Measurements from ENCODE around the gene PC. TPM values are rescaled to one million over a fixed set of nuclear protein-coding genes. Genes with fewer than 3 reads are reported as not detected.

The PC gene
- total RNA-seq, 2 donors from 2014 or later, result 5.8 to 7.4 TPM

DNA sequence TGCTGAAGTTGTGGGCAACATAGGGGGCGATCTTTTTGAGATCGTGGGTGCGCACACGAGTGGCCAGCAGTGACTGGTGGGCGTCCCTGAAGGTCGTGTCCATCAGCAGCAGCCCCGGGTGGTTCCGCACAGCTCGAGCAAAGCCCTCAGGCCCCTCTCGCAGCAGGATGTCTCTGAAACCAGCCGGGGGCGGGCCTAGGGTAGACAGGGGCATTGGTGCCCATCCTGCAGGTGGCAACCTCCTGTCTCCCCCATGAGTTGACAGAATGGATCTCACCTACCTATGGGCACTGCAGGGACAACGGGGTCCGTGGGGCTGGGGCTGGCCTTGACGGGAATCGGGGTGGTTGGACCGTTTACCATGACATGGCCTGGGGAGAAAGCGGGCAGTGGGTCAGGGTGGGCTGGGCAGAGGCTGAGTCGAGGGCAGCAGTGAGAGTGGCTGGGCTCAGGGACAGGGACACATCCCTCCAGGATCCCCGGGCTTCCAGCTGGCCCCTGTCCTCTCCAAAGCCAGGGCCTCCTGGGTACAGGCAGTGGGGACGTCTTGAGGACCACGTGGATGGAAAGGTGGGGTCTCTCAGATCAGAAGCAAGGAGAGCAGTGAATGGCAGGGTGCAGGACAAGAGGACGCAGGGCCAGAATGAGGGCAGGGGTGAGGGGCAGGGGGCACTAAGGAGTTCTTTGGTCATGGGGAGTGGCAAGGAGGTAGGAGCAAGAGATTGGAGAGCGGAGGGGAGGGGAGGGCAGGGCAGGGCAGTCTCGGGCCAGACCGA is 105.5 kb downstream of the PC start:
- no peaks in the 10 kb centered on the region for H3K9me3 ChIP-seq (ENCODE audit: control insufficient read depth, low read length, poor library complexity, severe bottlenecking)
- Mint-ChIP-seq H3K27ac (no peak overlapping the region), H3K4me3 (no peak overlapping the region), H3K36me3 (ENCODE audit: low read depth) (no peaks in the 10 kb centered on the region), H3K27me3 (no peaks in the 10 kb centered on the region), H3K4me1 (peaks cover 9% of the 10 kb centered on the region)
- ATAC-seq, result no peak
- no peak for DNase-seq

DNA sequence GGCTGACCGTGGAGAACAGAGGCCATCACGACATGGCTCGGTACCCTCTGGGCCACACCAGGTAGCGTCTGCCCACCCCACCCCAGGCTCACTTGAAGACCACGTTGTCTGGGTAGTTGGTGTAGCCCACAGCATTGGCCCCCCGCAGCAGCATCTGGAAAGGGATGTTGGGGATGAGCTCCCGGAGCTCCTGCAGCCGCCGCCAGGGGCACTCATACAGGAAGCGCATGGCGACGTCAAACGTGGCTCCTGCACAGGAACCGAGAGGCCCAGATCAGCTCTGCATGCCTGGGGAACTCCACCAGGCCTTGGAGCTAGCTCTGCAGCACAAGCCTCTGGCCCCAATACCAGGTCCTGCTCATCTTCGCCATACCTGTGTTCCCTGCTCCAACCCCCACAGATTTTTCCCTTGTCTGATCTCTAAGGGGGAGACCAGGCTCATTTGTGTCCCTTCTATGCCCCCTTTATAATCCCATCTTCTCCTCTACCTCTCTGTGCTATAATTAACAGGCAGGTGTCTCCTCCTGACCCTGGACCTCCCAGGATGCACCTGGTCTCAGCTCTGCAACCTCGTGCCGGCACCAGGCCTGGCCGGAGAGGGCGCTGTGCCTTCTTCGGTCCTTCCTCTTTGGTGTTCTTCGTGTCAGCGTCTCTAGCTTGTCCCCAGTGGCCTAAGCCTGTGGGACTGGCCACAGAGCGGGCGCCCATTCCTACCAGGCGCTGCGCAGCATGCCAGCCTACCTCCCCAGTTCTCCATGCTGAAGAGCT is 106.3 kb downstream of the PC start:
- peak overlapping the region; percentile 73 for H3K4me3 Mint-ChIP-seq
- H3K36me3 Mint-ChIP-seq (ENCODE audit: low read depth), result no peaks in the 10 kb centered on the region
- DNase-seq, result no peak
- peaks cover 7% of the 10 kb centered on the region for H3K4me1 Mint-ChIP-seq
- H3K27me3 Mint-ChIP-seq, result no peaks in the 10 kb centered on the region
- peak overlapping the region; percentile 45 for H3K27ac Mint-ChIP-seq
- no peaks in the 10 kb centered on the region for H3K9me3 ChIP-seq (ENCODE audit: control insufficient read depth, low read length, poor library complexity, severe bottlenecking)
- peak; percentile 29 for ATAC-seq

- DNase-seq (no peak), ATAC-seq (no peak)
- Mint-ChIP-seq H3K27me3 (no peaks in the 10 kb centered on the region), H3K4me1 (peaks cover 7% of the 10 kb centered on the region), H3K36me3 (ENCODE audit: low read depth) (no peaks in the 10 kb centered on the region), H3K27ac (peak overlapping the region; percentile 45), H3K4me3 (no peak overlapping the region)
- no peaks in the 10 kb centered on the region for H3K9me3 ChIP-seq (ENCODE audit: control insufficient read depth, low read length, poor library complexity, severe bottlenecking)
Observed at GRCh38 chr11:66851239-66851596, 107.0 kb downstream of the PC start.

DNA sequence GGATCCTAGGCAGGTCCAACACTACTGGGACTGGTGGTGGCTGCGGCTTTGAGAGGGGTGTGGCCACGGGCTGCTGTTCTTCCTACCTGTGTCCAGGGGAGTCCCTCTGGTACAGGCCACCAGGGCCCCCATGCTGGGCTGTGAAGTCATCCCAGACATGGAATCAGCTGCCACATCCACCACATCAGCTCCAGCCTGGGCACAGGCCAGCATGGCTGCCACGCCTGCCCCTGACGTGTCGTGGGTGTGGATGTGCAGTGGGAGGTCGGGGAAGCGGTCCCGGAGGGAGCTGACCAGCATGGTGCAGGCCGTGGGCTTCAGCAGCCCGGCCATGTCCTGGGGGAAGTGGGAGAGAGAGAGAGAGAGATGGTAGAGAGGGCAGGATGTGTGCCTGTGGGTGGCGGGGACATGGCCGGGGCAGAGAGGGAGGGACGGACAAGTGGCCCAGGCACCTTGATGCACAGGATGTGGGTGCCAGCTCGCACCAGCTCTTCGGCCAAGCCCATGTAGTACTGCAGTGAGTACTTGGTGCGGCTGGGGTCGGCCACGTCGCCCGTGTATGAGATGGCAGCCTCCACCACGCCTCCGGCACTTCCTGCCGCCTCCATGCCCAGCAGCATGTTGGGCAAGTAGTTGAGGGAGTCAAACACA is 107.5 kb downstream of the PC start:
- no peak for DNase-seq
- H3K27ac Mint-ChIP-seq, result peak overlapping the region; percentile 57

GRCh38 chr11:66850235-66850587 is 108.0 kb downstream of the PC start:
- H3K27ac Mint-ChIP-seq, result peak overlapping the region; percentile 57
- DNase-seq (no peak), ATAC-seq (no peak)

More for the DNA sequence above, 107.5 kb downstream of the PC start:
- H3K27me3 Mint-ChIP-seq, result no peaks in the 10 kb centered on the region
- no peak for ATAC-seq
- peaks cover 9% of the 10 kb centered on the region for H3K4me1 Mint-ChIP-seq
- H3K36me3 Mint-ChIP-seq (ENCODE audit: low read depth), result no peaks in the 10 kb centered on the region
- peak overlapping the region; percentile 60 for H3K4me3 Mint-ChIP-seq
- H3K9me3 ChIP-seq (ENCODE audit: control insufficient read depth, low read length, poor library complexity, severe bottlenecking), result no peaks in the 10 kb centered on the region

DNA sequence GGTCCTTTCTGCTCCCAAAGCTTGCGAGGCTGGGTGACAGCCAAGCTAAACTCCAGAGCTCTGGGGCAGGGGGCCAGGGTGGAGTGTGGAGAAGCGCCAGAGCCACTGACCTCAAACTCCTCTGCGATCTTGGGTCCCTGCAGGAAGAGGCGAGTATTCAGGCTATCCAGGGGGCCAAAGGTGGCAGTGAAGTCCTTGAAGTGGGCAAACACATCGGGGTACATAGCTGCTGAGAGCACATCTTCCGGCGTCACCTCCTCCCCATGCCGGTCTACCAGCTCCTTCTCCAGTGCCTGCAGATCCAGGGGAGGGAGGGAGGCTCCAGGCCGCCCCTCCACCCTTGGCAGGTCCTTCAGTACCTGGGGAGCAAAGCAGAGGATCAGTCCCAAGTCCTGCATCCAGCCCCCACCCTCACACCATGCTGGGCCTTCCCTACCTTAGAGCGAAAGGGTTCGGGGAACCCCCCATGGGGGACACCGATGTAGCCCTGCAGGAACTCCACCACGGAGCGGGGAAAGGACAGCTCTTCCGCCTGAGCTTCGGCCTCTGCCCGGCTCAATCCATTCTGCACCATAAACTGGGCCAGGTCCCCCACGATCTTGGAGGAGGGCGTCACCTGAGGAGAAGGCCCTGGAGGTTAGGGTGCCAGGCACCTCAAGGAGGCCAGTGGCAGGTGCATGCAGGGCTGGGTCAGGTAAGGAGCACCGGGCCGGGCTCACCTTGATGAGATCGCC is 108.5 kb downstream of the PC start:
- ATAC-seq, result no peak
- Mint-ChIP-seq H3K27ac (peak overlapping the region; percentile 57), H3K27me3 (no peaks in the 10 kb centered on the region), H3K4me1 (peaks cover 16% of the 10 kb centered on the region), H3K36me3 (ENCODE audit: low read depth) (no peaks in the 10 kb centered on the region), H3K4me3 (no peak overlapping the region)
- no peaks in the 10 kb centered on the region for H3K9me3 ChIP-seq (ENCODE audit: control insufficient read depth, low read length, poor library complexity, severe bottlenecking)
- DNase-seq, result peak in 1 of 3 donors; percentile 5

More at GRCh38 chr11:66850235-66850587, 108.0 kb downstream of the PC start:
- Mint-ChIP-seq H3K36me3 (ENCODE audit: low read depth) (no peaks in the 10 kb centered on the region), H3K4me1 (peaks cover 11% of the 10 kb centered on the region), H3K27me3 (no peaks in the 10 kb centered on the region), H3K4me3 (no peak overlapping the region)
- no peaks in the 10 kb centered on the region for H3K9me3 ChIP-seq (ENCODE audit: control insufficient read depth, low read length, poor library complexity, severe bottlenecking)

GRCh38 chr11:66848671-66849500 is 109.3 kb downstream of the PC start:
- Mint-ChIP-seq H3K27ac (no peak overlapping the region), H3K4me3 (no peak overlapping the region), H3K36me3 (ENCODE audit: low read depth) (no peaks in the 10 kb centered on the region), H3K27me3 (no peaks in the 10 kb centered on the region), H3K4me1 (peaks cover 20% of the 10 kb centered on the region)
- H3K9me3 ChIP-seq (ENCODE audit: control insufficient read depth, low read length, poor library complexity, severe bottlenecking), result no peaks in the 10 kb centered on the region
- no peak for ATAC-seq
- peak in 1 of 3 donors; percentile 5 for DNase-seq

DNA sequence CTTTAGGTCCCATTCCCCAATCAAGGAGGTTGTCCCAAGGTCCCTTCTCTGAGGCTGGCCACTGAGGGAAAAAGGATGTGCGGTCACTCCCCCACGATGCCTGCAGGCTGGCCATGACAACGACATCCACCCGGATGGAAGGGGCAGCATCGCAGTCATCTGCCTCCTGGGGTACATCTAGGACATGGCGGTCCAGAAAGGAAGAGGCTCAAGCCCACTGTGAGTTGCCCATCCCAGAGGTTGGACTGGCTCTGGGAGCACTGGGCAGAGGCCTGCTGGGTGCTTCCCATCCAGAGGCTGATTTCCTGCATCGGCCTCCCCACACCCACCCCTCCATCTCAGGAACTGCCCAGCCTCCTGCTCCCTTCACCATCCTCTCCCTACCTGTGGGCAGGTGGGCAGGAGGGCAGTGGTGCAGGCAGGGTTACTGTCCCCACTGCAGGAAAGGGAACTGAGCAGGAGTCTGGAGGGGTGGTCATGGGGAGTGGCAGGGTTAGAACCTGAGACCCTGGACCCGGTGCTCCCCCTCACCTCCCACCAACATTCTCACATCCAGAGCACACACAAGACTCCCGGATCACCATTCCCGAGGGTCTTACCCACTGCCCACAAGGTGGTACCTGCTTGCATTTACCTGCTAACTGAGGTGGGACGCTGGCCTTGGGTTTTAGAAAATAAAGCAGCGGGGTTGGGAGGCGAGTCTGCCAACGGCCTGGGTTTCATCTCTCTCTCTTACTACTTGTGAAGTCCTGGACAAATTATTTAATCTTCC is 110.5 kb downstream of the PC start:
- DNase-seq (peak in 2 of 3 donors; percentile 3 to 4), ATAC-seq (no peak)
- H3K4me3 Mint-ChIP-seq, result no peak overlapping the region
- H3K9me3 ChIP-seq (ENCODE audit: control insufficient read depth, low read length, poor library complexity, severe bottlenecking), result no peaks in the 10 kb centered on the region
- H3K36me3 Mint-ChIP-seq (ENCODE audit: low read depth), result no peaks in the 10 kb centered on the region
- no peaks in the 10 kb centered on the region for H3K27me3 Mint-ChIP-seq
- H3K27ac Mint-ChIP-seq, result no peak overlapping the region
- H3K4me1 Mint-ChIP-seq, result peaks cover 21% of the 10 kb centered on the region

DNA sequence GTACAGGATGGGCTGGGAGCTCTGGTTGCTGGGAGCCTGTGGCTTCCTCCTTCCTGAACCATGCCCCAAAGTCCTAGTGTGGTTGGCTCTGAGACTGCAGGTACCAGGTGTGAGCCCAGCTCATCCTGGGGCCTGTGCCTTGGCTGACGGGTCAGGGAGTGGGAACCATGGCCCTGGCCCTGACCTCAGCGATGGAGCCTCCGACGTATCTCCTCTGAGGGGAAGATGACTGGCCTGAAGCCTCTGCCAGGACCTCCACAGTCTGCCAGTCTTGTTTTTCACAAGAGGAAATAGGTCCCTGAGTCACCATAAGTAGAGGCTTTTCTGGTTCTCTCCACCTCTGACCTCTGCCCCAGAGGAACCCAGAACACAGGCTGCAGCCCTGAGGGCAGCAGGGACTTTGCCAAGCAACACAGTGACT is 111.5 kb downstream of the PC start:
- H3K27ac Mint-ChIP-seq, result no peak overlapping the region
- no peak overlapping the region for H3K4me3 Mint-ChIP-seq
- H3K36me3 Mint-ChIP-seq (ENCODE audit: low read depth), result no peaks in the 10 kb centered on the region
- DNase-seq (no peak), ATAC-seq (no peak)
- no peaks in the 10 kb centered on the region for H3K9me3 ChIP-seq (ENCODE audit: control insufficient read depth, low read length, poor library complexity, severe bottlenecking)
- peaks cover 26% of the 10 kb centered on the region for H3K4me1 Mint-ChIP-seq
- H3K27me3 Mint-ChIP-seq, result no peaks in the 10 kb centered on the region

GRCh38 chr11:66845876-66846212 is 112.3 kb downstream of the PC start:
- H3K4me3 Mint-ChIP-seq, result no peak overlapping the region
- no peak overlapping the region for H3K27ac Mint-ChIP-seq
- no peaks in the 10 kb centered on the region for H3K27me3 Mint-ChIP-seq
- H3K9me3 ChIP-seq (ENCODE audit: control insufficient read depth, low read length, poor library complexity, severe bottlenecking), result no peaks in the 10 kb centered on the region
- no peaks in the 10 kb centered on the region for H3K36me3 Mint-ChIP-seq (ENCODE audit: low read depth)
- peaks cover 30% of the 10 kb centered on the region for H3K4me1 Mint-ChIP-seq
- DNase-seq, result peak in 1 of 3 donors; percentile 6
- no peak for ATAC-seq

DNA sequence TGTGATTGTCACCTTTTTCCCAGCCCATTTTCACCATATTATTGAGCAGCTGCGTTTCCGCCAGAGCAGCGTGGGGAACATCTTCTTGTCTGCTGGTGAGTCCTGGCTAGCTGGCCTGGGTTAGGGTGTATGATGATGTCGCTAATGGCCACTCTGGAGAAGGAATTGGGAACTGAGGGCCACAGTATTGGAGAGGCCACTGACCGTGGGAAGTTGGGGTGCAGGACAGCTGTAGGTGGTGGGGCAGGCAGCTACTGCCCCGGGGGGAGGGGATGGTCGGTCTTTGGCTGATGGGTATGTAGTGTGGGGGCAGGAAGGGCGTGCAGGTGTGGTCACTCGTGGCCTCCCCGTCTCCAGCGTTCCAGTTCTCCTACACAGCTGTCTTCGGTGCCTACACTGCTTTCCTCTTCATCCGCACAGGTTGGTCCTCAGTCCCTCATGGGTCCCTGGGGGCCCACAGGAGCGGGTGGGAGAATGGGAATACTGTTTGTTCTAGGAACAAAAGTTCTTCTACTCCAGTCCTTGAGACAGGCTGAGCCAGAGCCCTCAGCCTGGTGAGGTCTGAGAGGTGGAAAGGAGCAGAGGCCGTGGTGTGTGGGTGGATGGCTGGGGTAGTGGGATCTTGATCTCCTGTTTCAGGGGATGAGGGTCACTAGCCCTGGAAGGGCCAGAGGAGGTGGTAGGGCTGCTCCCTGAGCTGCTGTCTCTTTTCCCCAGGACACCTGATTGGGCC is 112.9 kb downstream of the PC start:
- H3K36me3 Mint-ChIP-seq (ENCODE audit: low read depth), result peaks cover 2% of the 10 kb centered on the region

More for the DNA sequence above, 112.9 kb downstream of the PC start:
- Mint-ChIP-seq H3K27ac (no peak overlapping the region), H3K27me3 (no peaks in the 10 kb centered on the region), H3K4me1 (peaks cover 33% of the 10 kb centered on the region), H3K4me3 (no peak overlapping the region)
- H3K9me3 ChIP-seq (ENCODE audit: control insufficient read depth, low read length, poor library complexity, severe bottlenecking), result no peaks in the 10 kb centered on the region
- DNase-seq, result peak in 1 of 3 donors; percentile 5
- ATAC-seq, result no peak
